Calu3 (cell line): ENCODE results near the gene MILR1. TPM values are rescaled to one million over a fixed set of nuclear protein-coding genes. Genes with fewer than 3 reads are reported as not detected.
A peak's percentile ranks its signal among the peaks of the same experiment; 100 is the strongest.

ENCODE experiments used
- BruUV-seq: library from RNA; stranded (reverse); fragments of 400-500 nt; replicated peaks from 2 replicates; lab custom pipeline; 2021; lab: Mats Ljungman, UMichigan
- CTCF ChIA-PET: fragments of 300-600 bp; sonication (Branson Sonifier 250); formaldehyde crosslinking; loops from one replicate; lab custom pipeline; 2022; ENCODE audit warnings: antibody characterized with exemption; lab: Charles Lee
- DNase-seq: peaks from one replicate; pipeline ENCODE4 v3.0.0; 2022
- H3K27ac Mint-ChIP-seq: one replicate; pipeline ENCODE4 v1.8.0; 2022; ENCODE audit warnings: mixed read lengths; ENCODE audit not compliant: unreplicated experiment
- H3K27me3 Mint-ChIP-seq: one replicate; pipeline ENCODE4 v1.8.0; 2022; ENCODE audit warnings: mixed read lengths; ENCODE audit not compliant: unreplicated experiment
- H3K36me3 Mint-ChIP-seq: one replicate; pipeline ENCODE4 v1.8.0; 2022; ENCODE audit warnings: mild to moderate bottlenecking, moderate library complexity, mixed read lengths; ENCODE audit not compliant: insufficient read depth, unreplicated experiment
- H3K4me1 Mint-ChIP-seq: one replicate; pipeline ENCODE4 v1.8.0; 2022; ENCODE audit warnings: mild to moderate bottlenecking, low read depth, mixed read lengths; ENCODE audit not compliant: unreplicated experiment
- H3K4me3 Mint-ChIP-seq: one replicate; pipeline ENCODE4 v1.8.0; 2022; ENCODE audit warnings: mild to moderate bottlenecking, low read depth, moderate library complexity, mixed read lengths; ENCODE audit not compliant: unreplicated experiment
- H3K9me3 Mint-ChIP-seq: one replicate; pipeline ENCODE4 v1.8.0; 2022; ENCODE audit warnings: low read depth, mixed read lengths; ENCODE audit not compliant: unreplicated experiment
- intact Hi-C: fragments of 100-400 bp; cut with micrococcal nuclease; formaldehyde crosslinking; loops from one replicate; pipeline ENCODE4 v1.10.0; 2022; ENCODE audit not compliant: unreplicated experiment
- total RNA-seq: library from RNA; stranded (reverse); gene quantifications from 2 replicates; pipeline ENCODE4 v1.2.3, GENCODE V29; 2022
- TF ChIP-seq, protein P1 (sequence below): fragments of 200-600 bp; IDR thresholded peaks from one replicate; pipeline ENCODE4 v1.8.0; 2022; ENCODE audit warnings: antibody characterized with exemption; ENCODE audit not compliant: unreplicated experiment

MILR1 gene
- total RNA-seq, 1 experiment from 2014 or later: 7.6 TPM

DNA sequence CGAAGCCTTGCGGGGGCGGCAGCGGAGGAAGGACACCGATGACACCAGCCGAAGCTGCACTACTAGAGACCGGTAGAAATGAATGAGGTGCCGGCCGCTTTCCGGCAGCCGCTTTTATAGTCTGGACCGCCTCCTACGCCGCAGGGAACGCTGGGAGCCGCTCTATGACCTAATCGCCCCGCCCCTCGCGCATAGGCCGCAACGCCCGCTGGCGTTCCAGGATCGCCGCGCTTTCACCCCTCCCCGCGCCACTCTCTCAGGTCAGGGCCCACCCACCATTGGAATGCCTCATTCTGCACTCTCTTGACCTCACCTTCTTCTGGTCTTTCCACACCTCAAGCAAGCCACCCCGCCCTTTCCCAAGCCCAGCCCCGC is 57.3 kb downstream of the MILR1 start, which contains the start of gene DDX5:
TSS of gene DDX5 (minus strand) at position 89 of the 375 bp plus-strand sequence. CDS start 170 bp downstream, outside the sequence.
- H3K4me1 Mint-ChIP-seq: peaks cover 19% of the 10 kb centered on the region
- peak within 1 kb of the TSS; percentile 99 for H3K27ac Mint-ChIP-seq
- H3K4me3 Mint-ChIP-seq: peak within 1 kb of the TSS; percentile 86
- peak; percentile 96 for DNase-seq
- H3K27me3 Mint-ChIP-seq: no peaks in the 10 kb centered on the region
- peaks cover 89% of the 10 kb centered on the region for H3K36me3 Mint-ChIP-seq
- intact Hi-C loops: no loop called here
- TF ChIP-seq, protein P1, sequence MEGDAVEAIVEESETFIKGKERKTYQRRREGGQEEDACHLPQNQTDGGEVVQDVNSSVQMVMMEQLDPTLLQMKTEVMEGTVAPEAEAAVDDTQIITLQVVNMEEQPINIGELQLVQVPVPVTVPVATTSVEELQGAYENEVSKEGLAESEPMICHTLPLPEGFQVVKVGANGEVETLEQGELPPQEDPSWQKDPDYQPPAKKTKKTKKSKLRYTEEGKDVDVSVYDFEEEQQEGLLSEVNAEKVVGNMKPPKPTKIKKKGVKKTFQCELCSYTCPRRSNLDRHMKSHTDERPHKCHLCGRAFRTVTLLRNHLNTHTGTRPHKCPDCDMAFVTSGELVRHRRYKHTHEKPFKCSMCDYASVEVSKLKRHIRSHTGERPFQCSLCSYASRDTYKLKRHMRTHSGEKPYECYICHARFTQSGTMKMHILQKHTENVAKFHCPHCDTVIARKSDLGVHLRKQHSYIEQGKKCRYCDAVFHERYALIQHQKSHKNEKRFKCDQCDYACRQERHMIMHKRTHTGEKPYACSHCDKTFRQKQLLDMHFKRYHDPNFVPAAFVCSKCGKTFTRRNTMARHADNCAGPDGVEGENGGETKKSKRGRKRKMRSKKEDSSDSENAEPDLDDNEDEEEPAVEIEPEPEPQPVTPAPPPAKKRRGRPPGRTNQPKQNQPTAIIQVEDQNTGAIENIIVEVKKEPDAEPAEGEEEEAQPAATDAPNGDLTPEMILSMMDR: no peak
- no TSS peak for BruUV-seq
- H3K9me3 Mint-ChIP-seq: no peaks in the 10 kb centered on the region
- CTCF ChIA-PET: interaction anchor here (0.6 to 1.0 kb wide), 4 partner anchors 10 to 894 kb away, joined by 3 to 11 read pairs (median 4); no protein-coding TSS in a partner anchor

DNA sequence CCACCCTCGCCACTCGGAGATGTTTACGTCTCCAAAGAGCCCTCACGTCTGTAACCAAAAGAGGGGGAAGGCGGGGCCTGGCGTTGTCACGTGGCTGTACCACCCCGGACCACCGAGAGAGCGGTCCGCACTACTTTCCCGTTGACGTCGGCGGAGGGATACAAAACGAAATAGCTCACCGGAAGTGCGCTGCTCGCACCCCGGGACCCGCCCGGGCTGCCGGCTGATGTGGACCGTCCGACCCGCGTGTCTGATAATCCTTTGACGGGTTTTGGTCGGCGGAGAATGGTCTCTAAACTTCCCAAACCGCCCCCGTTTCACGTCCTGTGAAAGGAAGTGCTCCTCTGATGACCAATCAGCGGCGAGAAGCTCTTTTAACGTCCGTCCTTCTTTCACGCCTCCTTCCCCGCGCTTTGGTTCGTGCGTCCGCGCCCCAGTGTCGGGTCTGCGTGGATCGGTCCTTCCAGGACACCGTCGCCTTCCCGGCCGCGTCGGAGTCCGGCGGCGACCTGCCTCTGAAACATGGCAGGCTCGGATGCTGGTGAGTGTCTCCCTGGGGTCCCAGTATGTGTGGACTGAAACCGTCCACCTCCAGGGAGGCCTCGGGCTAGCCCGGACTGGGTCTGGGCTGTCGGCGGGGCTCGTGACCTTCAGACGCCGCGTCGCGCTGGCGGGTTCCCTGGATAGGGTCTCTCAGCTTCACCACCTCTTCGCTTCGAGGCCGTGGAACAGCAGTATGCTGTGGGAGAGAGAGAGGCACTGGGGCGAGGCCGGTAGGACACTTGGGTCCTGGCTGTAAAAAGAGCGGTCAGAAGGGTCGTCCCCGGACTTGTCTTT is 57.9 kb downstream of the MILR1 start, which contains the start of gene CEP95:
TSS of gene CEP95 (plus strand) at position 402 of the 837 bp plus-strand sequence. CDS start at position 523, 121 bp downstream.
- BruUV-seq: no TSS peak
- Mint-ChIP-seq H3K9me3 (no peaks in the 10 kb centered on the region), H3K27ac (peak within 1 kb of the TSS; percentile 99), H3K4me3 (peak within 1 kb of the TSS; percentile 86), H3K4me1 (peaks cover 17% of the 10 kb centered on the region), H3K27me3 (no peaks in the 10 kb centered on the region), H3K36me3 (peaks cover 83% of the 10 kb centered on the region)
- CTCF ChIA-PET: interaction anchor here (0.7 to 1.0 kb wide), 3 partner anchors 9 to 894 kb away, joined by 3 to 11 read pairs (median 3); no protein-coding TSS in a partner anchor
- DNase-seq: peak; percentile 91
- intact Hi-C loops: no loop called here
- TF ChIP-seq, protein P1: no peak

GRCh38 chr17:64507413-64507782 is 58.5 kb downstream of the MILR1 start:
- Mint-ChIP-seq H3K4me3 (peak overlapping the region; percentile 86), H3K36me3 (peaks cover 77% of the 10 kb centered on the region), H3K4me1 (peaks cover 11% of the 10 kb centered on the region), H3K9me3 (no peaks in the 10 kb centered on the region), H3K27me3 (no peaks in the 10 kb centered on the region), H3K27ac (peak overlapping the region; percentile 99)
- intact Hi-C loops: no loop called here
- TF ChIP-seq, protein P1: no peak
- BruUV-seq: no TSS peak
- DNase-seq: peak; percentile 8
- CTCF ChIA-PET: interaction anchor here (1.0 kb wide), 1 partner anchor 8 kb away, joined by 3 read pairs; no protein-coding TSS in a partner anchor

DNA sequence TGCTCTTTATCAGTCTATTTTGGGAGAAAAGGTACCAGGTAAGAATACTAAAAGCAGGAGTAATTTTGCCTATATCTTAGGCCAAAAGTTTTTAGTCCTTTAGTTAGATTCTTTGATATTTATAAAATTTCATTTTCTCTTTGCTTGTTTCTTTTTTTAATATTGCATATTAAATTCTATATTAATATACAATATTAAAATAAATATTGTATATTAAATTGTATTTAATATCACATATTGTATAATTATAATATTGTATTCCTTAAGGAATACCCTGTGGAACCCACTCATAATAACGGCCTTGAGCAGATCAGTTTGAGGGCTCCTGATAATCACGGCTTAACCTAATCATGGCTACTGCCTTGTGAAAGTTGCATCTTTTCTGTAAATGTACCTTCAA is 59.8 kb downstream of the MILR1 start:
- peaks cover 7% of the 10 kb centered on the region for H3K4me1 Mint-ChIP-seq
- BruUV-seq: no TSS peak
- H3K27me3 Mint-ChIP-seq: no peaks in the 10 kb centered on the region
- H3K4me3 Mint-ChIP-seq: peak overlapping the region; percentile 86
- H3K27ac Mint-ChIP-seq: no peak overlapping the region
- CTCF ChIA-PET: no interaction called here
- peaks cover 72% of the 10 kb centered on the region for H3K36me3 Mint-ChIP-seq
- no peaks in the 10 kb centered on the region for H3K9me3 Mint-ChIP-seq
- no peak for DNase-seq
- intact Hi-C loops: no loop called here
- TF ChIP-seq, protein P1: no peak
